Choroid plexus epithelial cell (primary cell): ENCODE measurements around the gene TCAIM.

Source experiments
- DNase-seq: peaks from one replicate; pipeline ENCODE4 v3.0.0-alpha.2; 2010; ENCODE audit warnings: low read depth
- H3K4me3 ChIP-seq: 2 replicates; pipeline ENCODE4 v1.5.1; 2011; ENCODE audit warnings: low read depth, mild to moderate bottlenecking, control low read depth, low read length, moderate library complexity
- CTCF ChIP-seq: conservative IDR thresholded peaks from 2 replicates; pipeline ENCODE4 v1.5.1; 2011; ENCODE audit warnings: low read depth, mild to moderate bottlenecking, control low read depth, inconsistent platforms, low read length, moderate library complexity

The TCAIM gene

GRCh38 chr3:44430466-44430865, 91.9 kb downstream of the TCAIM start:
- DNase-seq, result no peak
- no peak overlapping the region for H3K4me3 ChIP-seq
- TF ChIP-seq CTCF, result no peak

DNA sequence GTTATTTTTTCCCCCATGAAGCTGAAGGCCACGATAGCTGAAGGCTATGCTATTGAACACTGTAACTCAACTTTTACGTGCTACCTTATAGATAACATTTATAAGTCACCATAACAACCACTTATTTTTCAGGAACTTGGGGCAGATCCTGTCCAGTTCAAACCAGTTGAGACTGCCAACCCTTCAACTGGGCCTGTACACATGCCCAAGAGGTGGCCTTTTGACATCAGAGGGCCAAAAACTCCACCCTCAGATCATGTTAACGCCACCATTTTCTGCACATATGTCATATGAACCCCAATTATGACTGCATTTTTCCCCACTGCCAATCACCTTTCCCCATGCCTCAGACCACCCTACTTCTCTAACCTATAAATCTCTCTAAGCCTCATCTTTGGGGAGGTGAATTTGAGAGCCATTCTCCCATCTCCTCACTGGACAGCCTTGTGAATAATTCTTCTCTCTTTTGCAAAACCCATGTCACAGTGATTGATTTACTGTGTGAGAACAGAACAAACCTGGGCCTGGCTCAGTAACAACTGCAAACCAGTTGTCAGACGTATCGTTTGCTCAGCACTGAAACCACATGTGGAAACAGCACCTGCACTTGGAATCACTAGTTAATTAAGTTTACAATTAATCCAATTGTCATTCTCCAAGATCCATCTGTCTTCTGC, 96.4 kb downstream of the TCAIM start:
- no peak for DNase-seq
- H3K4me3 ChIP-seq, result no peak overlapping the region
- no peak for TF ChIP-seq CTCF

- DNase-seq, result no peak
- no peak overlapping the region for H3K4me3 ChIP-seq
- no peak for TF ChIP-seq CTCF
These were observed 97.6 kb downstream of the TCAIM start for GRCh38 chr3:44436181-44436580.

DNA sequence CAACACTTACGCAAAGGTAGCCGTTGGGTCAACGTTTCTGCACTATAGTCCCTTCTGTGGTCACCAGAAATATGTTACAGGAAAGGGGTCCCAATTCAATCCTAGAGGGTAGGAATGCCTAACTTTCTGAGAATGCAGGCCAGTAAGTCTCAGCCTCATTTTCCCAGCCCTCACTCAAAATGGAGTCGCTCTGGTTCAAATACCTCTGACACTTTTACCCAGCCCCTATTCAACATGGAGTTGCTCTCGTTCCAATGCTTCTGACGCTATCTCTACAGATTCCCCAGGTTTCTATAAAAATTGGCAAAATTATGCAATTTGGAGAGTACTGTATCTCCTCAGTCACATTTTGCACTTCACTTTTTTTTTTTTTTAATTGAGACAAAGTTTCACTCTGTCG, 99.2 kb downstream of the TCAIM start:
- DNase-seq, result no peak
- H3K4me3 ChIP-seq, result no peak overlapping the region
- TF ChIP-seq CTCF, result no peak

- TF ChIP-seq CTCF, result no peak
- peak; percentile 96 for DNase-seq
- peak overlapping the region; percentile 32 for H3K4me3 ChIP-seq
These were observed 101.1 kb downstream of the TCAIM start for GRCh38 chr3:44439499-44440295.

- DNase-seq, result no peak
- no peak overlapping the region for H3K4me3 ChIP-seq
- no peak for TF ChIP-seq CTCF
These were observed 104.2 kb downstream of the TCAIM start for GRCh38 chr3:44442596-44443309.
